NCI-H146 (cell line): Measurements from ENCODE around the gene PRSS12.
"Not testable (repeated sequence)": the region's sequence is repeated elsewhere in the genome, so short reads cannot be mapped to it uniquely, and the experiment has no call there.

ENCODE experiments used
- DNase-seq: peaks from one replicate; lab custom pipeline; 2025; lab: John Stamatoyannopoulos, UW

The PRSS12 gene

GRCh38 chr4:118278473-118279274 is 74.1 kb downstream of the PRSS12 start:
- peak; percentile 93 for DNase-seq

GRCh38 chr4:118277243-118277642 is 75.6 kb downstream of the PRSS12 start:
- DNase-seq: no peak

- DNase-seq: no peak
Observed at GRCh38 chr4:118276580-118276979, 76.2 kb downstream of the PRSS12 start.

- no peak for DNase-seq
Observed at GRCh38 chr4:118273642-118274041, 79.2 kb downstream of the PRSS12 start.

- no peak for DNase-seq
Observed at GRCh38 chr4:118271788-118272187, 81.0 kb downstream of the PRSS12 start.

- peak; percentile 17 for DNase-seq
Observed at GRCh38 chr4:118270492-118270891, 82.3 kb downstream of the PRSS12 start.

- no peak for DNase-seq
Observed at GRCh38 chr4:118268780-118269179, 84.0 kb downstream of the PRSS12 start.

- not testable (repeated sequence) for DNase-seq
Observed at GRCh38 chr4:118266145-118266496, 86.7 kb downstream of the PRSS12 start.

GRCh38 chr4:118265312-118266144 is 87.3 kb downstream of the PRSS12 start:
- DNase-seq: no peak

GRCh38 chr4:118264096-118264495 is 88.7 kb downstream of the PRSS12 start:
- DNase-seq: no peak

GRCh38 chr4:118260309-118260708 is 92.5 kb downstream of the PRSS12 start:
- no peak for DNase-seq

- DNase-seq: no peak
Observed at GRCh38 chr4:118259111-118259510, 93.7 kb downstream of the PRSS12 start.

GRCh38 chr4:118254368-118254767 is 98.4 kb downstream of the PRSS12 start:
- no peak for DNase-seq

GRCh38 chr4:118249890-118250289 is 102.9 kb downstream of the PRSS12 start:
- DNase-seq: no peak

GRCh38 chr4:118237531-118237930 is 115.3 kb downstream of the PRSS12 start:
- no peak for DNase-seq

- no peak for DNase-seq
Observed at GRCh38 chr4:118235566-118236120, 117.2 kb downstream of the PRSS12 start.
